HepG2 (cell line): ENCODE data around the gene DLG5. TPM values are rescaled to one million over a fixed set of nuclear protein-coding genes. Genes with fewer than 3 reads are reported as not detected.
A peak's percentile ranks its signal among the peaks of the same experiment; 100 is the strongest.

ENCODE experiments used
- HBP1 ChIP-seq: IDR thresholded peaks from 2 replicates; pipeline ENCODE4 v1.6.1; 2016; ENCODE audit warnings: low read depth, control low read depth
- HNF4A ChIP-seq: sonication (generic); formaldehyde crosslinking; IDR thresholded peaks from 2 replicates; pipeline ENCODE4 v1.4.0; 2020; ENCODE audit warnings: missing genetic modification reagents
- MNT ChIP-seq: fragments of 450-650 bp; IDR thresholded peaks from 2 replicates; pipeline ENCODE4 v1.6.1; 2016
- RAD21 ChIP-seq: fragments of 450-650 bp; formaldehyde crosslinking; IDR thresholded peaks from 2 replicates; pipeline ENCODE4 v1.5.0; 2020; ENCODE audit warnings: mild to moderate bottlenecking
- RBM22 ChIP-seq: fragments of 200-400 bp; formaldehyde crosslinking; optimal IDR thresholded peaks from 2 replicates; pipeline ENCODE3; 2017; ENCODE audit warnings: mild to moderate bottlenecking, low read length, moderate library complexity
- RBM39 ChIP-seq: fragments of 200-400 bp; formaldehyde crosslinking; IDR thresholded peaks from one replicate; pipeline ENCODE4 v1.6.1; 2018; ENCODE audit warnings: antibody characterized with exemption, mild to moderate bottlenecking, low read depth, low read length; ENCODE audit not compliant: poor library complexity, severe bottlenecking
- SRSF4 ChIP-seq: fragments of 200-400 bp; formaldehyde crosslinking; IDR thresholded peaks from one replicate; pipeline ENCODE4 v1.6.1; 2018; ENCODE audit warnings: mild to moderate bottlenecking, low read depth, low read length, moderate library complexity; ENCODE audit not compliant: poor library complexity, severe bottlenecking
- SRSF9 ChIP-seq: fragments of 200-400 bp; formaldehyde crosslinking; IDR thresholded peaks from 2 replicates; pipeline ENCODE4 v1.6.1; 2018; ENCODE audit warnings: borderline replicate concordance, mild to moderate bottlenecking, low read depth, low read length; ENCODE audit not compliant: insufficient read depth, poor library complexity, severe bottlenecking
- STAG1 ChIP-seq: sonication (generic); formaldehyde crosslinking; IDR thresholded peaks from 2 replicates; pipeline ENCODE4 v1.4.0; 2020; ENCODE audit warnings: missing genetic modification reagents
- ZC3H13 ChIP-seq: sonication (generic); formaldehyde crosslinking; IDR thresholded peaks from 2 replicates; pipeline ENCODE4 v1.8.1; 2023; ENCODE audit warnings: mild to moderate bottlenecking, missing genetic modification reagents, moderate library complexity
- ZNF124 ChIP-seq: sonication (generic); formaldehyde crosslinking; IDR thresholded peaks from 2 replicates; pipeline ENCODE4 v1.4.0; 2020; ENCODE audit warnings: missing genetic modification reagents
- ZNF33B ChIP-seq: sonication (generic); formaldehyde crosslinking; IDR thresholded peaks from 2 replicates; pipeline ENCODE4 v1.5.1; 2020; ENCODE audit warnings: mild to moderate bottlenecking, missing genetic modification reagents
- polyA plus RNA-seq, 8 experiments: library from polyadenylated mRNA; depleted of rRNA in 3 of 8; stranded (reverse) in 7 of 8; unstranded in 1 of 8; fragments of >200 nt; fragmentation: Illumina TruSeq in 4 of 8; extraction: Trizol in 4 of 8; gene quantifications; 2 replicates each; pipeline versions ENCODE4 v1.2.1 to v1.2.3, GENCODE V29; 2011 to 2016; ENCODE audit warnings: low read depth in 4 of 8, missing spikeins in 1 of 8, mixed read lengths in 1 of 8; ENCODE audit not compliant: insufficient read depth in 1 of 8
- total RNA-seq, 5 experiments: library from RNA; depleted of rRNA; stranded (reverse); fragments of >200 nt; fragmentation: Illumina TruSeq; extraction: Trizol; gene quantifications; 2 replicates each; pipeline ENCODE4 v1.2.3, GENCODE V29; 2016; ENCODE audit warnings: low read depth in 1 of 5
- TF ChIP-seq, protein P1 (sequence below): sonication (generic); formaldehyde crosslinking; IDR thresholded peaks from 2 replicates; pipeline ENCODE4 v1.5.0; 2020; ENCODE audit warnings: mild to moderate bottlenecking, missing genetic modification reagents
- TF ChIP-seq, protein P2 (sequence below): sonication (generic); formaldehyde crosslinking; IDR thresholded peaks from 2 replicates; pipeline ENCODE4 v1.4.0; 2020; ENCODE audit warnings: missing genetic modification reagents
- TF ChIP-seq, protein P3 (sequence below): sonication (generic); formaldehyde crosslinking; IDR thresholded peaks from 2 replicates; pipeline ENCODE4 v1.4.0; 2020; ENCODE audit warnings: missing genetic modification reagents, borderline replicate concordance

The DLG5 gene
- total and polyA plus RNA-seq, 2 of the 13 experiments (the other 11 are each of a cell fraction or from before 2014, with no cell fraction given): 15.5 to 18.2 TPM

GRCh38 chr10:77846718-77847311 is 79.7 kb downstream of the DLG5 start (continued):
- TF ChIP-seq, protein P1, sequence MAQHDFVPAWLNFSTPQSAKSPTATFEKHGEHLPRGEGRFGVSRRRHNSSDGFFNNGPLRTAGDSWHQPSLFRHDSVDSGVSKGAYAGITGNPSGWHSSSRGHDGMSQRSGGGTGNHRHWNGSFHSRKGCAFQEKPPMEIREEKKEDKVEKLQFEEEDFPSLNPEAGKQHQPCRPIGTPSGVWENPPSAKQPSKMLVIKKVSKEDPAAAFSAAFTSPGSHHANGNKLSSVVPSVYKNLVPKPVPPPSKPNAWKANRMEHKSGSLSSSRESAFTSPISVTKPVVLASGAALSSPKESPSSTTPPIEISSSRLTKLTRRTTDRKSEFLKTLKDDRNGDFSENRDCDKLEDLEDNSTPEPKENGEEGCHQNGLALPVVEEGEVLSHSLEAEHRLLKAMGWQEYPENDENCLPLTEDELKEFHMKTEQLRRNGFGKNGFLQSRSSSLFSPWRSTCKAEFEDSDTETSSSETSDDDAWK (CRISPR knock-in tag): no peak
- TF ChIP-seq ZNF33B (CRISPR knock-in tag) (no peak), SRSF4 (no peak), RBM39 (no peak), RAD21 (CRISPR knock-in tag) (peak; percentile 93), STAG1 (CRISPR knock-in tag) (peak; percentile 93), MNT (no peak), SRSF9 (no peak), ZNF124 (CRISPR knock-in tag) (no peak), ZC3H13 (no peak), HNF4A (CRISPR knock-in tag) (no peak; the same call in 1 of the 2 replicates), RBM22 (no peak), HBP1 (CRISPR knock-in tag) (no peak)
- TF ChIP-seq, protein P2, sequence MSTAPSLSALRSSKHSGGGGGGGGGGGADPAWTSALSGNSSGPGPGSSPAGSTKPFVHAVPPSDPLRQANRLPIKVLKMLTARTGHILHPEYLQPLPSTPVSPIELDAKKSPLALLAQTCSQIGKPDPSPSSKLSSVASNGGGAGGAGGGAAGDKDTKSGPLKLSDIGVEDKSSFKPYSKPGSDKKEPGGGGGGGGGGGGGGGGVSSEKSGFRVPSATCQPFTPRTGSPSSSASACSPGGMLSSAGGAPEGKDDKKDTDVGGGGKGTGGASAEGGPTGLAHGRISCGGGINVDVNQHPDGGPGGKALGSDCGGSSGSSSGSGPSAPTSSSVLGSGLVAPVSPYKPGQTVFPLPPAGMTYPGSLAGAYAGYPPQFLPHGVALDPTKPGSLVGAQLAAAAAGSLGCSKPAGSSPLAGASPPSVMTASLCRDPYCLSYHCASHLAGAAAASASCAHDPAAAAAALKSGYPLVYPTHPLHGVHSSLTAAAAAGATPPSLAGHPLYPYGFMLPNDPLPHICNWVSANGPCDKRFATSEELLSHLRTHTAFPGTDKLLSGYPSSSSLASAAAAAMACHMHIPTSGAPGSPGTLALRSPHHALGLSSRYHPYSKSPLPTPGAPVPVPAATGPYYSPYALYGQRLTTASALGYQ (CRISPR knock-in tag): no peak
- TF ChIP-seq, protein P3, sequence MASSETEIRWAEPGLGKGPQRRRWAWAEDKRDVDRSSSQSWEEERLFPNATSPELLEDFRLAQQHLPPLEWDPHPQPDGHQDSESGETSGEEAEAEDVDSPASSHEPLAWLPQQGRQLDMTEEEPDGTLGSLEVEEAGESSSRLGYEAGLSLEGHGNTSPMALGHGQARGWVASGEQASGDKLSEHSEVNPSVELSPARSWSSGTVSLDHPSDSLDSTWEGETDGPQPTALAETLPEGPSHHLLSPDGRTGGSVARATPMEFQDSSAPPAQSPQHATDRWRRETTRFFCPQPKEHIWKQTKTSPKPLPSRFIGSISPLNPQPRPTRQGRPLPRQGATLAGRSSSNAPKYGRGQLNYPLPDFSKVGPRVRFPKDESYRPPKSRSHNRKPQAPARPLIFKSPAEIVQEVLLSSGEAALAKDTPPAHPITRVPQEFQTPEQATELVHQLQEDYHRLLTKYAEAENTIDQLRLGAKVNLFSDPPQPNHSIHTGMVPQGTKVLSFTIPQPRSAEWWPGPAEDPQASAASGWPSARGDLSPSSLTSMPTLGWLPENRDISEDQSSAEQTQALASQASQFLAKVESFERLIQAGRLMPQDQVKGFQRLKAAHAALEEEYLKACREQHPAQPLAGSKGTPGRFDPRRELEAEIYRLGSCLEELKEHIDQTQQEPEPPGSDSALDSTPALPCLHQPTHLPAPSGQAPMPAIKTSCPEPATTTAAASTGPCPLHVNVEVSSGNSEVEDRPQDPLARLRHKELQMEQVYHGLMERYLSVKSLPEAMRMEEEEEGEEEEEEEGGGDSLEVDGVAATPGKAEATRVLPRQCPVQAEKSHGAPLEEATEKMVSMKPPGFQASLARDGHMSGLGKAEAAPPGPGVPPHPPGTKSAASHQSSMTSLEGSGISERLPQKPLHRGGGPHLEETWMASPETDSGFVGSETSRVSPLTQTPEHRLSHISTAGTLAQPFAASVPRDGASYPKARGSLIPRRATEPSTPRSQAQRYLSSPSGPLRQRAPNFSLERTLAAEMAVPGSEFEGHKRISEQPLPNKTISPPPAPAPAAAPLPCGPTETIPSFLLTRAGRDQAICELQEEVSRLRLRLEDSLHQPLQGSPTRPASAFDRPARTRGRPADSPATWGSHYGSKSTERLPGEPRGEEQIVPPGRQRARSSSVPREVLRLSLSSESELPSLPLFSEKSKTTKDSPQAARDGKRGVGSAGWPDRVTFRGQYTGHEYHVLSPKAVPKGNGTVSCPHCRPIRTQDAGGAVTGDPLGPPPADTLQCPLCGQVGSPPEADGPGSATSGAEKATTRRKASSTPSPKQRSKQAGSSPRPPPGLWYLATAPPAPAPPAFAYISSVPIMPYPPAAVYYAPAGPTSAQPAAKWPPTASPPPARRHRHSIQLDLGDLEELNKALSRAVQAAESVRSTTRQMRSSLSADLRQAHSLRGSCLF: no peak
